Fibroblast of skin of right quadriceps (primary cell): ENCODE measurements around the gene POLR2F.

Source experiments
- DNase-seq: peaks from one replicate; pipeline ENCODE4 v3.0.0-alpha.2; 2013

The POLR2F gene

DNA sequence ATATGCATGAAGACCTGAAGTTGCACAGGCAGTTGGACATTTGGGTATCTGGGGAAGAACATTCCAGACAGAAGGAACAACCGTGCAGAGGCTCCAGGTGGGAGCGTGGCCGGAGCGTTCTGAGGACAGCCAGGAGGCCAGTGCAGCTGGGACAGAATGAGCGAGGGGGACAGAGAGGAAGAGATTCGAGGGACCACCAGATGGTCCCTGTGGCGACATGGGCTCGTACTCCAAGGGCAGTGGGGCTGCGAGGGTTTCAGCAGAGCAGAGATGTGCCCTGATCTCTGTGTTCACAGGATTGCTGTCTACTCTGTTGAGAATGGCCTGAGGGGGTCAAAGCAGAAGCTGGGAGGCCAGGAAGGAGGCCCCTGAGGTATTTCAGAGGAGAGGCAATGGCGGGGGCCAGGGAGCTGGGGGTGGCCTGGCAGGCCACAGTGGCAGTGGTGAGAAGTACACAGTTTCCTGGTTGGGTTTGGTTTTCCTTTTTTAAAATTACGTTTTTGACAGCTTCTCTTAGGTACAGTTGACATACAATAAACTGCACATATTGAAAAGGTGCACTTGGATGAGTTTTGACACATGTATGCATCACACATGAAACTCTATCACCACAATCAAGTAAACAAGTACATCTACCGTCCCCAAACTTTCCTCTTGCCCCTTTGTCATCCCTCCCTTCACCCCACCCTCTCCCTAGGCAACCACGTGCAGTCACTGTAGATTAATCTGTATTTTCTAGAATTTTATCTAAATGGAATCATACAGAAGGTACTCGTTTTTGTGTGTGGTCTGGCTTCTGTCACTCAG lies 55.7 kb downstream of the POLR2F start:
- no peak for DNase-seq

DNA sequence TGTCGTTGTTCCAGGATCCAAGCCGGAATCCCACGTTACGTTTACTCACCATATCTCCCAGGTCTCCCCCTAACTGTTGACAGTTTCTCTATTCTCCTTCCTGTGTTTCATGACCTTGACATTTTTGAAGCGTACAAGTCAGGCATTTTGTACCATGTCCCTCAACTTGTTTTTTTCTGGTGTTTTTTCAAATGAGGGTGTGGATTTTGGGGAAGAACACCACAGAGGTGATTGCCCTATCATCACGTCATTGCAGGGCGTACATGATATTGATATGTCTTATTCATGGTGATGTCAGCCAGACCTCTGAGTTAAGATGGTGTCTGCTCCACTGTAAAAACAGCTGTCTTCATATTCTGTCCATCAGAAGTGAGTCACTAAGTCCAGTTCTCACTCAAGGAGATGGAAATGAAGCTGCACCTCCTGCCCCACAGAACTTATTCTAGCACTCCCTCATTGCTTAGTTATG lies 59.1 kb downstream of the POLR2F start:
- DNase-seq, result no peak

- DNase-seq, result no peak
Measured at GRCh38 chr22:38014083-38014482, 60.6 kb downstream of the POLR2F start.

- DNase-seq, result no peak
Measured at GRCh38 chr22:38016182-38017151, 63.0 kb downstream of the POLR2F start.

- DNase-seq, result peak; percentile 52
Measured at GRCh38 chr22:38017272-38017920, 63.9 kb downstream of the POLR2F start.

DNA sequence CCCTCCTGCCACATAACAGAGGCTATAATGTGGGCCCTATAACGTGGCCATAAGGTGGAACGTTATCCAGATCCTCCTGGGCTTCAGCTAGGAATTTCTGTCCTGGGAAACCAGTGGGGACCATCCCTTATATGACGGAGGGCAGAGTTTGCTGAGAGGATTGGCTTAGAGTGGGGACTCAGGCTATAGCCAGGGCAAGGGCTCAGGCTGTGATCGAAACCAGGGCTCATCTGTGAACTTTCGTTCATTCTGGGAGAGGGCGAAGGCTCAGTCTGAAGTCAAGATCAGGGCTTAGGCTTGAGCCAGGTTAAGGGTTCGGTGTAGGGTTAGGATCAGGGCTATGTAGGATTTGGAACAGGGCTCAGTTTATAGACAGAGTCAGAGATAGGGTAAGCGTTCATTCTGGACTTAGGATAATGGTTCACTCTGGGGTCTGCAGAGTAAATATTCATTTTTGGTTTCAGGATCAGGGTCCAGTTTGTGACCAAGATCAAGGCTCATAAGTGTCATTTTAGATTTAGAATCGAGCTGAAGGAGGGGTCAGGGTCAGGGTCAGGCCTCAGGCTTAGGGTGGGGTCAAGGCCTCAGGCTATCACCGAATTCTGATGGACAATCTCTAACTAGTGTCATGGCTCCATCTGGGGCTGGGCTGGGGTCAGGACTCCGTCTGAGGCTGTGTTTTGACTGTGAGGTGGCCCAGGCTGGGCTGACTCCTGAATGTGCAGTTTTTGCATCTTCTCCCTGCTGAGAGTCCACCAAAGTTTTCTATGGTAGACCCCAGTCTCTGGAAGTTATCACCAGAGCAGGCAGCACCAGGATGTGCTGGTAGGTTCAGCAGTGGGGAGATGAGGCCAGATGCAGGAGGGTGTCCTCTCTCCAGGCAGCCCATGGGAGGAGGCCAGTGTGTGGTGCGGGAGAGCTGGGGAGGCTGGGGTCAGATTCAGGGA lies 64.7 kb downstream of the POLR2F start:
- no peak for DNase-seq
